NCI-H2196 treated with DMSO at 0.1 percent for 48 hours (cell line): ENCODE measurements around the gene STK25.
"Not testable (repeated sequence)": the region's sequence is repeated elsewhere in the genome, so short reads cannot be mapped to it uniquely, and the experiment has no call there.

Experiments
- DNase-seq: peaks from one replicate; lab custom pipeline; 2025; ENCODE audit not compliant: unreplicated experiment; lab: John Stamatoyannopoulos, UW

The STK25 gene

DNA sequence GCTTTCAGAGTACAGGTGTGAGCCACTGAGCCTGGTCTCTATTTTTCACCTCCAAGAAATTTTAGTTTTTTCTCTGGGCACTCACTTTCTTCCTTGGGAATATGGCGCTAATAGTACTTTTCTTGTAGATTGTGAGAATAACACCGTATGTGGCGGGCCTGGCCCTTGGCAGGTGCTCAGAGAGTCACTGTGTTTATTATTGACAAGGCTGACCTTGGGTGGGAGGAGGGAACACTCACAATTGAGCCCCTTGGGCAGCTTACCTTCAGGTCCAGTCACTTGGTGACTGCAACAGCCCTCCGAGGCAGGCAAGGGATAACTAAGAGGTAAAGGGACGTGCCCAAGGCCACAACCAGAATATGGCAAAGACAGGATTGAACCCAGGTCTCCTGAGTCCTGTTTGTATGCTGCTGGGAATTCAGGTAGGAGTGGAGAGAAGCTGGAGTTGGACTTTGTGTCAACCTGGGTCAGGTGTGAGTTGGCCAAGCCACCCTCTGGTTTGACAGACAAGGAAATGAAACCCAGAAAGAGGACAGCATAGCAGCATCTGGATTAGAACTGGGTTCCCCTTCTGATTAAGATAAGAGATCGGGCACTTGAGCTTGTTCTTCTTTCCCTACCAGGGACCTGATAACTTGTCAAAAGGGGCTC lies 2.8 kb upstream of the STK25 start:
- no peak for DNase-seq

DNA sequence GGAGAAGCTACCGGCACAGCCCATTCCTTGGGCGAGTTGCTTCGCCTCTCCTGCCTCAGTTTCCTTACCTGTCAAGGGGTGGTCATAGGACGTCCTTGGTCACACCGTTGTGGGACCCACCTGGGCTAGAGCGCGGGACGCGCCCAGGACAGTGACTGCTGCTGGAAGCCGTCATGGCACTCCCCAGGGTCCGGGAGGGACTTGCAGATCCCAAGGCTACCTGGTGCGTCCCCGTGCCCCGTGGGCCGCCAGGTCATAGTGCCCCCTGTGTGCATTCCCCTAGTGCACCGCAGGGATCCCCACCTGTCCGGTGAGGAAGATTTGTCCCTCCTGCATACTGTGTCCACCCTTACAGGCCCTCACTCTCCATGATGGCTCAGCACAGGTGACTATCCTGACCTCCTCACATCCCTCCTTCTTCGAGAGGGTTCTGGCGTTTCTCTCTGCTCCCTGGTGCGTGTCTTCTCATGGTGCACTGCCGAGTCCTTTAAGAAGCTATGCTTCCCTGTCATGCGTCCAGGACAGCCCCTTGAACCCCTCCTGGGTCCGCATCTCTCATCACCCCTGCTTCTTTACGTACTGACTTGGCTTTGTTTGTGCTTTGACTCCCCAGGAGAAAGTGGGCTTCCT lies 886 bp upstream of the STK25 start:
- DNase-seq, result no peak

DNA sequence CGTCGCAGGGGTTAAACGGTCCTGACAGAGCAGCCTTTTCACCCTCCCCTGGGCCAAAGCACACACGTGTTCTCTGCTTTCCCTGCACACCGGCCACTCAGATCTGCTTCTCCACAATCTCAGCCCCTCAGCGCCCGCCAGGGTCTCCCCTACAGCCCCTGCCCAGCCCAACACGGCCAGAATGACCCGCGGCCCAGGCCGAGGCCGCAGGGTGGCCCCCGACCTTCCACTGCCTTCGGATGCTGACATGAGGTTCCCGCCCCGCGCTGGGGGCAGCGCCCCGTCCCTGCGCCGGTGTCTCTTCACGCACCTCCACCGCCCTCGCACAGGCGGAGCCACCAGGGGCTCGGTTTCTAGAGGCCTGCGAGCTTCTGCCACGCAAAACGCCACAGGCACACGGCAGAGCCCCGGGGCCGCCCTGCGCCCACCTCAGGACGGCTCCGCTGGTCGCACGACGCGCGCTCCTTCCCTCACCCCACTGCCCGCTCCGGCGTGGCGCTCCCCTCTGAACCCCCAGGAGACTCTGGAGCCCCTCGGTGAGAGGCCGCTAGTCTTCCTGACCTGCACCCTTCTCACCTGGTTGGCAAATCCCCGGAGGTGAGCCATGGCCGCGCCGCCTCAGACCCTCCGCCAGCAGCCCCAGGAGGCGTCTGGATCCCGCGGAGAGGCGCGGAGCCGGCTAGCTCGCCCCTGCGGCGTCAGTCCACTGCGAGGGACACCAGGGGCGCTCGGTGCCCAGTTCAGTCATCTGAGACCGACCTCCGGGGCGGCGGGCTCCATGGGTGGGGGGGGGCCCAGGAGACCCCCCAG lies 749 bp downstream of the STK25 start:
- DNase-seq, result no peak

DNA sequence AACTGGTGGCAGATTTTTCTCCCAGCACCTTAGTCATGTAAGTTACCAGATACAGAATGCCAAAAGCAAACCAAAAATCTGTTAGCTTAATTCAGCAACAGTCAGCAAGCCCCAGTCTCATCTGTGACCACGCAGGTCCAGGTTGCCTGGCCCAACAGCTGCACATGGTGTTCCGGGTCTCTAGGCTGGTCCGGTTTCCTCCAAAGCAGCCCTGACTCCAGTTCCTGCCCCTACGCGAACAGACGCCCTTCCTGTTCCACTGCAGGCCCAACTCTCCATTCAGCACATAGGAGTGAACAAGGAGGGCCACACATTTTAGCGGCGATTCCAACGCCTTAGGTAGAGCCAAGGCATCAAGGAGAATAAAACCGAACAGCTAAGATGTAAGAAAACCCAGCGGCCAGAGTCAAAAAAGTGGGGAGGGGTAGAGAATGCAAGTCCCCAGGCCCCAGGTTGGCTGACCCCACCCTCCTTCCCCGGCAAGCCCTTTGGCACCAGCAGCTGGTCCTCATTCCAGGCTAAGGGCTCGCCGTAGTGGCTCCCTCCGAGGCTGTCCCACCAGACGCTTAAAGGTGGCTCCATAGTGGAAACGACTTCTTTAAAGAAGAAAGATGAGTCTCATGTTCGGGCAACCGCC lies 1.5 kb downstream of the STK25 start:
- DNase-seq, result no peak

DNA sequence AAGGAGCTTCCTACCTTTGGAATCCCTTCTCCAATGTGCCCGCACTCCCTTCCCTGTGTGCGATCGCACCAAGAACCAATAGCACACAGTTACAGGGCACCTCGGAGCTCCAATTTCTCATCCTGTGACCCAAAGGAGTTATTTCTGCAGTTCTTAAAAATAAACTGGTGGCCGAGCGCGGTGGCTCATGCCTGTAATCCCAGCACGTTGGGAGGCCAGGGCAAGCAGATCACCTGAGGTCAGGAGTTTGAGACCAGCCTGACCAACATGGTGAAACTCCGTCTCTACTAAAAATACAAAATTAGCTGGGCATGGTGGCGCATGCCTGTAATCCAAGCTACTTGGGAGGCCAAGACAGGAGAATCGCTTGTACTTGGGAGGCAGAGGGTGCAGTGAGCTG lies 2.1 kb downstream of the STK25 start:
- not testable (repeated sequence) for DNase-seq

DNA sequence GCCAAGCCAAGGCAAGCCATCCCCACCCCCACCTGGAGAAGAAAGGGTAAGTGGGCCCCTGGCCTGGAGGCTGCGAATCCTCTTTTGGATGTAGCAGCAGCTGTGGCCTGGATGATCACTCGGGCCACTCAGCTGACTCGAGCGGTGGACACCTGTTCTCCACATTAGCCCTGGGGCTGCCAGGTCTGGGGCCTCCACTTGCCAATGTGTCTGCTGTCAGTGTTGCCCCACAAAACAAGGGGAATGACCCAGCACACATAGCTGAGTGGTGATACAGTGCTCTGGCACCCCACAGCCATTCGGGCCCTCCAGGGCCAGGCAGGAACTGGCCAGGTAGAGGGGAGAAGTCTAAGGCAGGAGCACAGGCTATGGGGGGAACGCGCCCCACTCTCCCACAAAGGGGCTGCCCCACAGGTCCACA lies 2.6 kb downstream of the STK25 start:
- no peak for DNase-seq

DNA sequence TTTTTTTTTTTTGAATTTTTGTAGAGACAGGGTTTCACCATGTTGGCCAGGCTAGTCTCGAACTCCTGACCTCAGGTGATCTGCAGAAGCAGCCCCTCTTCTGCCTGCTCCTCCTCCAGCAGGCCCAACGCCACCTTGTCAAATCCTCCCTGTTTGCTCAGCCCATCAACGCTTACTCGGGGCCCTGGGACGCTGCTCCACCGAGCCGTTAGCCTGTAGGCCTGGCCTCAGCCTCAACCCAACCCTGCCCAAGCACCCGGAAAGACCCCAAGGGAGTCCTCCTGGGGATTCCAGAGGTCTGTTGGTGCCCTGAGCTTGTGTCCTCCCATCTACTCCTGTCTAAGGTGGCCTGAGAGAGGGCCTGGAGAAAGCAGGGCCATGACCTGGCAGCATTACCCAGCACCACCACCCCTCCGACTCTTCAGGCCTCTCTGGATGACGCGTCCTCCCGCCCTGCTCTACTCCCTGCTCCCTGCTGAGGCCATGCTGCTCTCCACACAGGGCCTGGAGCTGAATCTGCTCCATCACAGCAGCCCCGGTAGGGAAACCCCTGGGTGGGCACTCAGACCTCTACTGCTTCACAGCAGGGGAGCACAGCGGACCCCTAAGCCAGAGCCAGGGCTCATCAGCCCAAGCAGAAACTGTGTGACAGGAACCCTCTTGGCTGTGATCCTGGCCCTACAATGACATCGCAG lies 3.2 kb downstream of the STK25 start:
- DNase-seq, result no peak

DNA sequence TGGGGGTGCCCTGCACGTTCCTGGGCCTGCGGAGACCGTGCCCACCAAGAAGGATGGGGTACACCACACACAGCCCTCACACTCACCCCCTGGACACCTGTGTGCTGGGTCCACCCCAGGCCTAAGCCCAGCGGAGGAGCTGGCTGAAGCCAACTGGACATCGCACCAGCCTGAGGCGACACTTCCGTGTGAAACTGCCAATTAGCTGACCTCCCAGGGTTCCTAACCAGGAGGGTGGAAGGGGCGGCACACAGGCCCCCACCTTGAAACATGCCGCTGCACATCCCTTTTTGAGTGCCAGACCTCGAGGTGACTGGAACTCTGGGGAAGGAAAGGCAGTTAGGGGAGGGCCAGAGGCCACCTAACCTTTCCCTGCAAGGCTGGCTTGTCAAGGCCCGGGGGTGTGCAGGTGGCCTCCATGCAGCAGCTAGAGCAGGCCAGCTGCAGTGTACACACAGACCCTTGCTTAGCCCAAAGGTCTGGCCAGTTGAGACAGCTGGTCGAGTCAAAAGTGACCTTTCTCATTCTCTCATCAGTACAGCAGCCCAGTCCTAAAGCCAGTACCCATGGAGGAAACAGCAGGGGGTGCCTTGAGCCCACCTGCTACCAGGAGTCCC lies 4.5 kb downstream of the STK25 start:
- no peak for DNase-seq

DNA sequence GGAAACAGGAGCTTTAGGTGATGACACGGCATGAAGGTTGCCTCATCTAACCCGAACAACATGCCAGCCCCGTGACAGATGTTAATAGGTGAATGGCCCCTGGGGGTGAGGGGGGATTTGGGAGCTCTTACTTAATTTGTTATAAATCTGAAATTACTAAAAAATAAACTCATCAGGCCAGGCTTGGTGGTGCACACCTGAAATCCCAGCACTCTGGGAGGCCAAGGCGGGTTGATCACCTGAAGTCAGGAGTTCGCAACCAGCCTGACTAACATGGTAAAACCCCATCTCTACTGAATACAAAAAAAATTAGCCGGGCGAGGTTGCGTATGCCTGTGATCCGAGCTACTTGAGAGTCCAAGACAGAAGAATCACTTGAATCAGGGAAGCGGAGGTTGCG lies 6.1 kb downstream of the STK25 start:
- no peak for DNase-seq

DNA sequence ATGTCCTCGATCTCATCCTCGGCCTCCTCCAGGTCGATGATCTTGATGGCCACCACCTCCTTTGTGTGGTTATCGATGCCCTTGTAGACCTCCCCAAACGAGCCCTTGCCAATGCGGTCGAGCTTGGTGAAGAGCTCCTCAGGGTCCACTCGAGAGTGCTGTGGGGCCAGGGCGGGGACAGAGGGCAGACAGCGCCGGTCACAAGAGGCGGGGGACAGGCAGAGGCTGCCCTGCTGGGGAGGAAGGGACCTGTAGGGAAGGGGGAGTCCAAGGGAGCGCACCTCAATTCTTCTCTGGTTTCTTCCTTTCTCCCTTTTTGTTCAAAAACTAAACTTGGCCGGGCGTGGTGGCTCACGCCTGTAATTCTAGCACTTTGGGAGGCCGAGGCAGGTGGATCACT lies 6.8 kb downstream of the STK25 start:
- no peak for DNase-seq

DNA sequence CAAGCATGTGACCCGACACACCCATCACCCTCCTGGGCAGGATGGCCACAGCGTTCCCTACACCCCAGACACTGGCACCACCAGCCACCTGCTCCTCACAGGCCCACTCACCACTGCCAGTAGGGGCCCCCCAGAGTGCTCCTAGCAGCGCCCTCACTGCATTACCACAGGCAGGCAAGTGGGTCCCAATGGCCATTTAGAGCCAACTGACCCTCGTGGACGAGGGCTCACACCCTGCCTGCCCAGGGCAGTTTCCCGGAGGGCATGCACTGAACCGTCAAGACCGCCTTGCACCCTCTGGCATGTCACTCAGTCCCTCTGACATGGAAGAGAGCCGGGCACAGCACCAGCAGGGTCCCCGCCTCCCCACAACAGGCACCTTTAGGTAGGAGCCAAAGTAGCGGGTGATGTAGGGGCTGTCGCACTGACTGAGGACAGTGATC lies 7.3 kb downstream of the STK25 start:
- DNase-seq, result no peak

DNA sequence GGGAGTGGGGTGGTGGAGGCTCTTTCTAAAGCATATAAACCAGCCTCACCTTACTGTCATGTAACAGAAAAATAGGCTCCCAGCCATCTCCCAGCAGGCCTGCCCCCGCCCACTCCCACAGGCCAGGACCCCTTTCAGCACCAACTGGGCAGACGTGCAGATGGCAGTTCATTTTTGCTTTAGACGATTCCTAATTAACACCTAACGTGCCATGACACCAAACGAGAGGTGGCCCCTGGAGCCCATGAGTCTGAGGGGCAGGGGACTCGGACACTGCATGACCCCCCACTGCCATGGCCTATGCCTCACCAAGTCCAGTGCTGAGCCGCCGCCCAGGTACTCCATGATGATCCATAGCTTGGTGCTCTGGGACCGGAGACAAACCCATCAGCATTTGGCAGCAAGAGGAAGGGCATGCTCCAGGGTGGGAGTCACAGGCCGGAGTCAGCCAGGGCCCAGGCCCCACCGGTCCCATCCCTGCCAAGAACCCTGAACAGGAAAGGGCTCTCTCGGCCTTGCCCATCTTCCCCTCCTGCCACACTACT lies 7.9 kb downstream of the STK25 start:
- no peak for DNase-seq

DNA sequence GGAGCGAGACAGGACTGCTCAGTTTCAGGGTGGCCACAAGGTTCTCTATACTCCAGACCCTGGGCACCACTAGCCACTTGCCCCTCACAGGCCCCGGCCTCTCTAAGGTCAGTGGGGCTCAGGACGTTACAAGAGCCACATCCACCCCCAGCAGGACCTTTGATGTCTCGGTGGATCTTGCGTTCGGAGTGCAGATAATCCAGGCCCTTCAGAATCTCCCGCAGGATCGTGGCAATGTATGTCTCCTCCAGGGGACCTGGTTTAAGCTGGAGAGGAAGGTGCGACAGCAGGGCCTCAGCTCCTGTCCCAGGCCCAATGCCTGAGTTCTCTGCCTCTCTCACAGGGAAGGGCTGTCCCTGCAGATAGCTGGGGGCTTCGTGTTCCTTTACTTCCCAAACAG lies 8.4 kb downstream of the STK25 start:
- DNase-seq, result no peak

DNA sequence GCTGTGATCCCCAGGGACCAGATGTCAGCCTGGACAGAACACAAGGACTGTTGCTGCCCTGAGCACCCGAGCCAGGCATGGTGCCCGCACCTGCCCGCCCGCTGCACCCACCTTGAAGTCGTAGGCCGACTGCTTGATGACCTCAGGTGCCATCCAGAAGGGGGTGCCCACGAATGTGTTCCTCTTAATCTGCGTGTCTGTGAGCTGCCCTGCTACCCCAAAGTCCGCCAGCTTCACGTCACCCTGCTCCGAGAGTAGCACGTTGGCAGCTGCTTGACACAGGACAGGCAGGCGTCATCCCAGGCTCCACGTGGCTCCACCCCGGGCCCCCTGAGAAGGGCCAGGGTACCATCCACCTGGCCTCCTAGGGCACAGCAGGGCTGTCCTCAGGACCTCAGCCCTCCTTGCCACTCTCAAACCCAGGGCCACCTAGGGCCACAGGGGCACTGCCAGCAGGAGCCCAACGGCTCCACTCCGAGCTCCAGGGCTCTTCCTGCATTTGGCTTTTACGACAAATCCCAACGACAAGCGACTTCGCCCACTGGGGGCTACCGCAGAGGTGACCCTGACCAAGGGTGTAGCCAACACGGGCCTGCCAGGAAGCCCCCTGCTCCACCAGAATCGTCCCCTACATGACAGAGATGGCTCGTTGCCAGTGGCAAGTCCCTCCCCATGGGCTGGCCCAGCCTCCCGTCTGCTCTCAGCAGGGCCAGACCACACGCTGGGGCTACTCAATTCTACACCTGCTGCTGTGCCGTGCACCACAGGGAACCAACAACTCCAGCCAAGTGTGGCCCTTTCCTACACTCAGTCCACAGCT lies 9.0 kb downstream of the STK25 start:
- DNase-seq, result peak; percentile 75

DNA sequence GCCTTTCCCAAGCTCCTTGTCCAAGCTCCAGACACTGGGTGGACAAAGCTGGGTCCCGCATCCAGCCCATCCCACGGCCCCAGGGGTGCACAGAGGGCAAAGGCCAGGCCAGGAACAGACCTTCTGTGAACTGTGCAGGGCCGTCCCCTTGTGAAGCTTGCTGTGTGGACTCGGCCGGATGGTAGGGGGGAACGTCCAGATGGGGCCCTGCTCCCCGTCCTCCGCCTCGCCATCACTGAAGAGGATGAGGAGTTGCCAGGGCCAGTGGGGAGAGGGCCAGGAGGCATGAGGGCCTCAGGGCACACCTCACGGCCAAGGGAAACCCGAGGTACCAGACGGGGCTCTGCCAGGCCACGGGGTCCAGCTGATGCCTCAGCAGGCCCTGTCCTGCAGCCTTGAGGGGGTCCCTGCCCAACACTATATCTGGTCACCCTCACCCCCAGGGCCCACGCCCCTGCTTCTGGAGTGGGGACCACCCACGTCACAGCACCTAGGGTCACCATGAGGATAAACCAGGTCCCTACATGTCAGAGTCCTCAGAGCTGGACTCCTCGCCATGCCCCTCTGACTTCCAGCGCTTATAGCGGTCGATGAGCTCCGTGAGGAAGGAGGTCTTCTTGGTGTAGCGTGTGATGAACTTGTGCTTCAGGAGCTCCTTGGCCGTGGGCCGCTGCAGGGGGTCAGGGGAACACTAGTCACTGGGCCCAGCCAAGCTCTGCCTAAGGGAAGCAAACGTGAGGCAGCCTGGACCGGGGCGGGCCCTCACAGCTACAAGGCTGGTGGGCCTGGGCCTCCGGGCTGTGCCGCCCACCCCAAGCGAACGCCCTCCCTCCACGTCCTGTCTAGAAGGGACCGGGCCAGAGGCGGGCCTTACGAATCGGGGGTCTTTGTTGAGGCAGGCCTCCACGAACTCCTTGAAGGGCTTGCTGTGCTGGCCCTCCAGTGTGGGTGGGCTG lies 10.0 kb downstream of the STK25 start:
- no peak for DNase-seq

DNA sequence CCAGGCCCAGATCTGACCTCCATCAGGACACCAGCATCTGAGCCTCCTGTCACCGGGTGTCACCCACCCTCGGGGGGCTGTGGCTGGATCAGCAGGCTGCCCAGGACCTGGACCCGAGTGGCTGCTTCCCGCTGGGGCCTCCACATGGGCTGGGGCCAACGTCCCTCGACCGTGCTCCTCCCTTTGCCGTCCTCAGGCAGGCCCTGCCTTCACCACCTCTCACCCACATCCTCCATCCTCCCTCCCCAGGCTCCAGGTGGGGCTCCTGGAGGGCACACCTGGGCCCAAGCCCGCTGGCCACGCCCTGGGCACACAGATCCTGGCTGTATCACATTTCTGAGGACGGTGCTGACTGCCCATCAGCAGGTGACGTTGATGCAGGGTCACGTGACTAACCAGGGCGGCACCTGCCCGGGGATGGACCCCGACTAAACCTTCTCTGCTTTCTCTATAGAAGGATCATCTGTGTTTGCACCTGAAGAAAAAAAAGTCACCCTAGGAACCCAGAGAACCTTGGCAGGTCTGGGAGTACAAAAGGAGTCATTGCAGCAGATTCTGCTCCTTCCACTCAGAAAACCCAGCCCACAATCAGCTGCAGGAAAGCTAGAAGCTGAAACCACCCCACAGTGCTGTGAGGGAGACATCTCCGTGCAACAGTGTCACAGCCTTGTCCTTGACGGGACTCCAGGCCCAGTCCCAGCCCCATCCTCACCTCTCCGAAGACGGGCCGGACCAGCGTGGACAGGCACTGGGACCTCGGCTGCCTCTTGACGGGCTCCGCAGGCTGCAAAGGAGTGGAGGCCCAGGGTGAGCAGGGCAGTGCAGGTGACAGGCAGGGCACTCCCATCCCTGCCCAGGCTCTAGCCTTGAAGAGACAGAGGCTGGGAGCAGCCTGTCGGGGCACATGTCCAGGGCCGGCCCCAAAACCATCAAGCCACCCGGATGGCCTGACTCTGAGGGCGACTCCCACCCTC lies 11.2 kb downstream of the STK25 start:
- peak; percentile 65 for DNase-seq

DNA sequence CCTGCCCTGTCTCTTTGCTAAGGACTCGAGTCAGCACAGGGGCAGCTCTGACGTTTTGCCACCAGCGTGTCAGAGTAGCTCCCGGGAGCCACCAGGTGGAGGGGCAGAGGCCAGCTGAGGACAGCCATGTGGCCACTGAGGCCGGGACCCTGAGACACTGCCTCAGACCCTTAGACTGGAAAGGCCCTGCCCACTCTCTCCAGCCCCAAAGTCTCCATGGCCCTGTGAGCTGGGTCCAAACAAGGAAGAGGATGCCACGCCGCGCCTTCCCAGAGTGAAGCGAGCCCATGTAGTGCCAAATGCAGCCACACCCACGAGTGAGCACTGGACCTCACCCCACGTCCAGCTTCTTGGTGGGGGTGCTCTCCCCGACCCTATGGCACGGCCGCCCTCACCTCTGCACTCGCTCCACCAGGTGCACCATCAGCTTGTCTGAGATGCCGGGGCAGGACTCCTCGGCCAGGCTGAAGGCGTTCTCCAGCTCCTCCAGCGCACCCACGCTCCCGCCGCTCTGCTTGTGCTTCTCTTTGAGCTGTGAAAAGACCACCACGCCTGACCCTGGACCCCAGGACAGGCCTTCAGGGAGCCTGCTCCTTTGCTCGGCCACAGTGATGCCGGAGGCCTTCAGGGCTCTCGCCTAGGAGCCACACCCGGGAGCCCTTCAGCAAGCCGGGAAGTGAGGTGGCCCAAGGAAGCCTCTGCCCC lies 12.2 kb downstream of the STK25 start:
- no peak for DNase-seq
